K562 (cell line): ENCODE measurements around the gene AP1B1. TPM values are rescaled to one million over a fixed set of nuclear protein-coding genes. Genes with fewer than 3 reads are reported as not detected.

Experiments used
- AFF1 ChIP-seq, 2 experiments: fragments of 450-650 bp; IDR thresholded peaks; 2 replicates each; pipeline ENCODE4 v1.6.1; 2018; ENCODE audit warnings: mild to moderate bottlenecking in 2 of 2, low read depth in 1 of 2; ENCODE audit not compliant: partially characterized antibody in 2 of 2
- DDX20 ChIP-seq: fragments of 450-650 bp; IDR thresholded peaks from 2 replicates; pipeline ENCODE4 v1.6.1; 2016; ENCODE audit warnings: missing genetic modification characterization, low read depth, mild to moderate bottlenecking, missing compliant biosample characterization, moderate library complexity
- ELF1 ChIP-seq: fragments of 200-800 bp; sonication (Bioruptor generic); IDR thresholded peaks from 2 replicates; pipeline ENCODE4 v1.6.1; 2016; ENCODE audit warnings: missing genetic modification characterization, missing compliant biosample characterization
- FOXK2 ChIP-seq, 2 experiments: fragments of 450-650 bp; IDR thresholded peaks in 1 of 2; conservative IDR thresholded peaks in 1 of 2; 2 replicates each; pipeline ENCODE4 v1.6.1; 2016; ENCODE audit warnings: low read depth in 2 of 2, mild to moderate bottlenecking in 1 of 2
- HSF4 ChIP-seq: fragments of 250-450 bp; sonication (Bioruptor Pico); IDR thresholded peaks from 2 replicates; pipeline ENCODE4 v2.1.2; 2022; ENCODE audit warnings: mild to moderate bottlenecking, moderate library complexity, borderline replicate concordance
- KDM5B ChIP-seq: fragments of 200-600 bp; sonication (generic); IDR thresholded peaks from 2 replicates; pipeline ENCODE4 v1.6.1; 2012; ENCODE audit warnings: low read depth, mild to moderate bottlenecking, moderate library complexity, low read length, control low read depth, inconsistent platforms; ENCODE audit not compliant: insufficient replicate concordance
- MYBL2 ChIP-seq, 2 experiments: fragments of 450-650 bp in 1 of 2; sonication (generic) in 1 of 2; formaldehyde crosslinking in 1 of 2; IDR thresholded peaks; 2 replicates each; pipeline versions ENCODE4 v1.6.1 to v1.8.1; 2017 to 2022; ENCODE audit warnings: borderline replicate concordance in 1 of 2, inconsistent platforms in 1 of 2, low read depth in 1 of 2, mild to moderate bottlenecking in 1 of 2, missing genetic modification reagents in 1 of 2, moderate library complexity in 1 of 2
- NRF1 ChIP-seq, 2 experiments: fragments of 450-650 bp; IDR thresholded peaks in 1 of 2; conservative IDR thresholded peaks in 1 of 2; 2 replicates each; pipeline ENCODE4 v1.6.1; 2014; ENCODE audit warnings: mild to moderate bottlenecking in 2 of 2
- PCBP2 ChIP-seq: fragments of 200-400 bp; formaldehyde crosslinking; IDR thresholded peaks from 2 replicates; pipeline ENCODE4 v1.6.1; 2018; ENCODE audit warnings: low read length, low read depth, mild to moderate bottlenecking, moderate library complexity; ENCODE audit not compliant: poor library complexity, severe bottlenecking
- PHF20 ChIP-seq: fragments of 450-650 bp; IDR thresholded peaks from 2 replicates; pipeline ENCODE4 v1.6.1; 2018; ENCODE audit not compliant: partially characterized antibody
- POLR2G ChIP-seq: fragments of 200-400 bp; formaldehyde crosslinking; IDR thresholded peaks from 2 replicates; pipeline ENCODE4 v1.6.1; 2017; ENCODE audit warnings: low read depth, mild to moderate bottlenecking, antibody characterized with exemption, low read length, moderate library complexity
- RCOR1 ChIP-seq, 2 experiments: IDR thresholded peaks; 2 replicates each; pipeline ENCODE4 v1.6.1; 2012; ENCODE audit warnings: low read depth in 2 of 2, low read length in 2 of 2, borderline replicate concordance in 1 of 2, improper control_type of control experiment in 1 of 2
- SMARCA4 ChIP-seq: fragments of 450-650 bp; IDR thresholded peaks from 2 replicates; pipeline ENCODE4 v1.6.1; 2016
- SREBF2 ChIP-seq: sonication (generic); formaldehyde crosslinking; IDR thresholded peaks from 2 replicates; pipeline ENCODE4 v1.4.0; 2020; ENCODE audit warnings: mild to moderate bottlenecking, missing genetic modification reagents
- STAT5A ChIP-seq: IDR thresholded peaks from 2 replicates; pipeline ENCODE4 v1.6.1; 2012; ENCODE audit warnings: low read length, inconsistent platforms, borderline replicate concordance
- ZKSCAN1 ChIP-seq: fragments of 150-350 bp; IDR thresholded peaks from 2 replicates; pipeline ENCODE4 v1.6.1; 2016; ENCODE audit warnings: low read depth, low read length
- ZNF586 ChIP-seq: fragments of 450-650 bp; formaldehyde crosslinking; conservative IDR thresholded peaks from 2 replicates; pipeline ENCODE4 v1.4.0; 2020; ENCODE audit warnings: mild to moderate bottlenecking, moderate library complexity
- polyA plus RNA-seq, 8 experiments: library from polyadenylated mRNA; depleted of rRNA in 4 of 8; stranded (reverse) in 5 of 8; unstranded in 3 of 8; fragments of >200 nt; fragmentation: Nextera tagmentation in 2 of 8; fragmentation: Illumina TruSeq in 1 of 8; extraction: Ambion mirVana in 2 of 8; extraction: Trizol in 1 of 8; gene quantifications; 2 replicates each; pipeline versions ENCODE4 v1.2.1 to v1.2.3, GENCODE V29; 2011 to 2014; ENCODE audit warnings: inconsistent platforms in 1 of 8, missing spikeins in 1 of 8
- total RNA-seq, 7 experiments: library from RNA; depleted of rRNA in 6 of 7; stranded (reverse); fragments of >200 nt in 6 of 7; fragmentation: Illumina TruSeq in 2 of 7; extraction: Trizol in 2 of 7; gene quantifications; 2 replicates each; pipeline versions ENCODE4 v1.2.1 to v1.2.3, GENCODE V29; 2011 to 2021; ENCODE audit warnings: low replicate concordance in 1 of 7
- TF ChIP-seq, protein P1 (sequence below): fragments of 250-450 bp; sonication (Bioruptor Pico); IDR thresholded peaks from 2 replicates; pipeline ENCODE4 v1.8.0; 2021; ENCODE audit warnings: moderate library complexity, mild to moderate bottlenecking, inconsistent platforms
- TF ChIP-seq, protein P2 (sequence below): fragments of 450-650 bp; IDR thresholded peaks from 2 replicates; pipeline ENCODE4 v1.6.1; 2016; ENCODE audit warnings: borderline replicate concordance

Gene AP1B1
- total and polyA plus RNA-seq, 9 of the 15 experiments (the other 6 are each of a cell fraction or from before 2014, with no cell fraction given), result 1.2 to 60.9 (median 30.1) TPM

- TF ChIP-seq MYBL2 (IDR thresholded peaks at IDR 0.05; ENCODE audit: low read depth) (peak; percentile 78), MYBL2 (CRISPR knock-in tag; IDR thresholded peaks at IDR 0.05; ENCODE audit: borderline replicate concordance) (no peak), STAT5A (no peak), ZNF586 (CRISPR knock-in tag) (no peak), PCBP2 (no peak), AFF1 (IDR thresholded peaks at IDR 0.05; ENCODE audit: low read depth in 1 of 2, partially characterized antibody in 2 of 2) (no peak), KDM5B (peak; percentile 53), POLR2G (peak; percentile 92), ZKSCAN1 (peak; percentile 100), NRF1 (conservative IDR thresholded peaks at IDR 0.05 in 1 of 2, IDR thresholded peaks at IDR 0.05 in 1 of 2) (peak in 1 of 2 experiments; percentile 30; a peak in 1 of 4 replicates), PHF20 (no peak), DDX20 (tag) (no peak), ELF1 (peak; percentile 61), RCOR1 (IDR thresholded peaks at IDR 0.05; ENCODE audit: borderline replicate concordance in 1 of 2, low read depth in 2 of 2, low read length in 2 of 2) (peak in 1 of 2 experiments; percentile 47; a peak in 1 of 4 replicates), FOXK2 (conservative IDR thresholded peaks at IDR 0.05 in 1 of 2, IDR thresholded peaks at IDR 0.05 in 1 of 2; ENCODE audit: low read depth in 2 of 2) (no peak), HSF4 (CRISPR knock-in tag) (no peak), SREBF2 (no peak), SMARCA4 (peak; percentile 50; the same call in 1 of the 2 replicates)
- TF ChIP-seq, protein P1, sequence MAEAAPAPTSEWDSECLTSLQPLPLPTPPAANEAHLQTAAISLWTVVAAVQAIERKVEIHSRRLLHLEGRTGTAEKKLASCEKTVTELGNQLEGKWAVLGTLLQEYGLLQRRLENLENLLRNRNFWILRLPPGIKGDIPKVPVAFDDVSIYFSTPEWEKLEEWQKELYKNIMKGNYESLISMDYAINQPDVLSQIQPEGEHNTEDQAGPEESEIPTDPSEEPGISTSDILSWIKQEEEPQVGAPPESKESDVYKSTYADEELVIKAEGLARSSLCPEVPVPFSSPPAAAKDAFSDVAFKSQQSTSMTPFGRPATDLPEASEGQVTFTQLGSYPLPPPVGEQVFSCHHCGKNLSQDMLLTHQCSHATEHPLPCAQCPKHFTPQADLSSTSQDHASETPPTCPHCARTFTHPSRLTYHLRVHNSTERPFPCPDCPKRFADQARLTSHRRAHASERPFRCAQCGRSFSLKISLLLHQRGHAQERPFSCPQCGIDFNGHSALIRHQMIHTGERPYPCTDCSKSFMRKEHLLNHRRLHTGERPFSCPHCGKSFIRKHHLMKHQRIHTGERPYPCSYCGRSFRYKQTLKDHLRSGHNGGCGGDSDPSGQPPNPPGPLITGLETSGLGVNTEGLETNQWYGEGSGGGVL (CRISPR knock-in tag), result no peak
- TF ChIP-seq, protein P2, sequence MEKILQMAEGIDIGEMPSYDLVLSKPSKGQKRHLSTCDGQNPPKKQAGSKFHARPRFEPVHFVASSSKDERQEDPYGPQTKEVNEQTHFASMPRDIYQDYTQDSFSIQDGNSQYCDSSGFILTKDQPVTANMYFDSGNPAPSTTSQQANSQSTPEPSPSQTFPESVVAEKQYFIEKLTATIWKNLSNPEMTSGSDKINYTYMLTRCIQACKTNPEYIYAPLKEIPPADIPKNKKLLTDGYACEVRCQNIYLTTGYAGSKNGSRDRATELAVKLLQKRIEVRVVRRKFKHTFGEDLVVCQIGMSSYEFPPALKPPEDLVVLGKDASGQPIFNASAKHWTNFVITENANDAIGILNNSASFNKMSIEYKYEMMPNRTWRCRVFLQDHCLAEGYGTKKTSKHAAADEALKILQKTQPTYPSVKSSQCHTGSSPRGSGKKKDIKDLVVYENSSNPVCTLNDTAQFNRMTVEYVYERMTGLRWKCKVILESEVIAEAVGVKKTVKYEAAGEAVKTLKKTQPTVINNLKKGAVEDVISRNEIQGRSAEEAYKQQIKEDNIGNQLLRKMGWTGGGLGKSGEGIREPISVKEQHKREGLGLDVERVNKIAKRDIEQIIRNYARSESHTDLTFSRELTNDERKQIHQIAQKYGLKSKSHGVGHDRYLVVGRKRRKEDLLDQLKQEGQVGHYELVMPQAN, result peak; percentile 45; the same call in 1 of the 2 replicates
These were observed 82.1 kb downstream of the AP1B1 start, which contains the start of gene GAS2L1 (continued) for GRCh38 chr22:29306175-29306834.
